HG03097 (cell line): ENCODE measurements around the gene WFDC5.
"Not testable (repeated sequence)": the region's sequence is repeated elsewhere in the genome, so short reads cannot be mapped to it uniquely, and the experiment has no call there.

Experiments
- ATAC-seq: cut with Tn5 transposase; IDR thresholded peaks from one replicate; pipeline ENCODE4 v1.9.1; 2021; ENCODE audit not compliant: unreplicated experiment, low FRiP score

WFDC5 gene

GRCh38 chr20:45091366-45091765 lies 23.6 kb downstream of the WFDC5 start:
- no peak for ATAC-seq

- no peak for ATAC-seq
Measured at GRCh38 chr20:45090481-45090880, 24.5 kb downstream of the WFDC5 start.

- no peak for ATAC-seq
Measured at GRCh38 chr20:45088247-45088646, 26.7 kb downstream of the WFDC5 start.

DNA sequence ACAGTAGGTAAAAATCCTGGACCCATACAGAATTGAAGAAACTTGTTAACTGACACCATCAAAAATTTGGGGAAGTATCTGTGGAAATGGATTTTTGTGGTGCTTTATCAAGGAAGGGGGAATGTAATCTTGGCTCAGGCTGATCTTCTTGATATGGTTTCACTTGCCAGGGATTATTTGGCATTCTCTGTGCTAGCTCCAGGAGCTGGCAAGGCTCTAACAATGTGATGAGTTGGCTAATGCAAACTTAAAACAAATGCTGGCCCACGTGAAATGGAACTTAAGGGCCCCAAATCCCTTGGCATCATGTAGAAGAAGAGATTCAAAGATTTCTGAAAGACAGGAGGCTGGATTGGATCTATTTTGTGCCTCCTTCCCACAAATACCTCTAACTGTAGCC lies 27.2 kb downstream of the WFDC5 start:
- no peak for ATAC-seq

- ATAC-seq = no peak
Measured at GRCh38 chr20:45087097-45087790, 27.7 kb downstream of the WFDC5 start.

GRCh38 chr20:45085867-45086266 lies 29.1 kb downstream of the WFDC5 start:
- no peak for ATAC-seq

DNA sequence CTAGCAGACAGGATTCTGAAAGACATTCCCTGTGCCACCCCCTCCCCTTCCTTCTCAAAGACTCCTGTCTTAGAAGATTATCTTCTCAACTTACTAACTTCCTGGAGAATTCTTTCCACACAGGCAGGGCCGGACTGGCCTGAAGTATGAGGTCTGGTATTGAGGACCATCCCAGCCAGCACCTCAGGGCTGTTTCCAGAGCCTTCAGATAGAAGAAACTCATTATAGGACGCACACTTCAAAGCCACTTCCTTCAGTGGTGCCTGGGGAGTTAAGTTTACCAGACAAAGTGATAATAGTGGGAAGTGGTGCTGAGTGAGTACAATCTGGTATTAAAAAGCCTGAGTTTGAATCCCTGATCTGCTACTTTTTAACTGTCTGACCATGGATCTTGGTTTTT lies 29.7 kb downstream of the WFDC5 start:
- ATAC-seq = no peak

DNA sequence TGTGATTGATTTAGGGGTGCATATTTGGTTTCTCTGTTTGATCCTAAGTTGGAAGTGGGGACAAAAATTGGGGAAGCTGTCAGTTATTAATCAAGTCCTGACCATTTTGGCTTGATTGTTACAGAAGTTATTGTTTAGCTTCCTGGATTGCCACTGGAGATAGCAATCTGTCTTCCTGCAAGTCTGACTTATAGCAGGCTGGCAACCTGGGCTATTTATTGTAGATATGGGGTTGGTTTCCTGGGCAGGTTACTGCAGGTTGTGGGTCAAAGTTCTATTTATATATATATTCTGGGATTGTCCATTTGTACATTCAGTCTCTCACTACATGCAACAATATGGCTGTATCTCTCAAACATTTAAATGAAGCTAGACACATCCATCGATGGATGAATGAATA lies 31.8 kb downstream of the WFDC5 start:
- ATAC-seq = no peak

GRCh38 chr20:45082468-45082867 lies 32.5 kb downstream of the WFDC5 start:
- no peak for ATAC-seq

GRCh38 chr20:45080867-45081624 lies 33.9 kb downstream of the WFDC5 start:
- ATAC-seq = no peak

- ATAC-seq = no peak
Measured at GRCh38 chr20:45077559-45077958, 37.4 kb downstream of the WFDC5 start.

GRCh38 chr20:45073221-45073620 lies 41.8 kb downstream of the WFDC5 start:
- ATAC-seq = no peak

- no peak for ATAC-seq
Measured at GRCh38 chr20:45072066-45072465, 42.9 kb downstream of the WFDC5 start.

DNA sequence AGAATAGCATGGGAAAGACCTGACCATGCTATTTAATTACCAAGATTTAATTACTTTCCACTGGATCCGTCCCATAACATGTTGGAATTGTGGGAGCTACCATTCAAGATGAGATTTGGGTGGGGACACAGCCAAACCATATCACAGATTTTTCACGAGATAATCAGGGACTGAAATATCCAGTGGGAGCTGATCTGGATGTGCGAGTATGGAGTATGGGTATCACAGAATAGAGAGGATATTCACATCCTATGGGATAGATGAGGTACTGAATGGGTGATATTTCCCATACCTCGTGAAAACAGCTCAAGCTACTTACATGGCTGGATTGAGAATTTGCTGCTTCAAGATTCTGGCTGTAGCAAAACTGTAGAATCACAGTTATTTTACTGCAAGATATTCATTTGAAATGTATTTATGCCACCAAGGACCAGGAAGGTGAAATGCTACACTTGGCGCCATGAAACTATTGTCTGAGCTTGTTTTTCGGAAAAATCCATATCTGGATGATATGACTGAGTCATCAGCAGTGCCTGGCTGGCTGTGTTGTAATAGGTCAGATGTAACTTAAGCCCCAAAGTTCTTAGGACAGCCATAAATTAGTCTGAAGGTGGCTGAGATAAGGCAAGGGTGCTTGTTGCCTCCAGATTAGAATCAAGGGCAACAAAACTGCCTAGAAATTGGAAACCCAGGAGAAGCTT lies 43.9 kb downstream of the WFDC5 start:
- no peak for ATAC-seq

DNA sequence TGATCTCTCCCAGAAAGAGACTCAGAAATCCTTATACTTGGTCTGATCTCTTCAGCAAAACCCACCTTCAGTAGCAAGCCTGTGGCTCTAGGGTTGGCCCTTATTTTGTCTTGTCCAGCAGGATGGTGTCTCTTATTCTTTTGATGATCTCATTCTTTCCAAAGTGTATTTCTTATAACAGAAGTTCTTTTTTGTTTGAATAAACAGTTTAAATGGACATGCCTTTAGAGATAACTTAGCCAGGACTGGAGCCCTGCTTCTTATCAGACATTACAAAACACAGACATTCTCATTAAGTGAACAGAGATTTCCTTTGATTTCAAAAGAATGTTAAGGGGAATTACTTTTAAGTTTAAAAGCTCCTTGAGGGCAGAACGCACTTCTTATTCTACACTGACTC lies 45.7 kb downstream of the WFDC5 start:
- no peak for ATAC-seq

DNA sequence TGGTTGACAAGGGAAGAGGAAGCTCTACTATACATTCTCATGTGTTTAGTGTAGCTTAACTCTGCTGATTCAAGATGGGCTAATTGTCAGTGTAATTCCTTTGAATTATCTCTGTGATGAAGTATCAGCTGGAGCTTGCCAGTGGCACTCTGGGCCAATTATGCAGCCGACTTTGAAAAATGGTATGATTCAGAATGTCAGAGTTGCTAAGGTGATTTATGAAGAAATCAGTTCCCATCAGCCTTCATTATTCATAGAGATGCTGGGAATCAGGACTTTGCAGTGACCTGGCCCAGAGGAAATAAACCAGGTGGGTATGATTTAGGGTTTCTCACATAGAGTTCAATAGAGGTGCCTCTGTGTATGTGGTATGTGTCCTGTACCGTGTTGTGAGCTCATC lies 47.4 kb downstream of the WFDC5 start:
- ATAC-seq = no peak

GRCh38 chr20:45067087-45067486 lies 47.9 kb downstream of the WFDC5 start:
- no peak for ATAC-seq

- no peak for ATAC-seq
Measured at GRCh38 chr20:45066372-45066771, 48.6 kb downstream of the WFDC5 start.

DNA sequence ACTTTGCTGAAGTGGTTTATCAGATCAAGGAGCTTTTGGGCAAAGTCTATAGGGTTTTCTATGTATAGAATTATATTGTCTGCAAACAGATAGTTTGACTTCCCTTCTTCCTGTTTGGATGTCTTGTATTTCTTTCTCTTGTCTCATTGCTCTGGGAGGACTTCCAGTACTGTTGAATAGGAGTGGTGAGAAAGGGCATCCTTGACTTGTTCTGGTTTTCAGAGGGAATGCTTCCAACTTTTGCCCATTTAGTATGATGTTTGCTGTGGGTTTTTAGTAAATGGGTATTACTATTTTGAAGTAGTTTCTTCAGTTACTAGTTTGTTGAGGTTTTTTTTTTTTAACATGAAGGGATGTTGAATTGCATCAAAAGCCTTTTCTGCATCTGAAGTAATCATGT lies 50.2 kb downstream of the WFDC5 start:
- no peak for ATAC-seq

GRCh38 chr20:45063107-45063506 lies 51.9 kb downstream of the WFDC5 start:
- not testable (repeated sequence) for ATAC-seq

- ATAC-seq = no peak
Measured at GRCh38 chr20:45061244-45061643, 53.7 kb downstream of the WFDC5 start.

DNA sequence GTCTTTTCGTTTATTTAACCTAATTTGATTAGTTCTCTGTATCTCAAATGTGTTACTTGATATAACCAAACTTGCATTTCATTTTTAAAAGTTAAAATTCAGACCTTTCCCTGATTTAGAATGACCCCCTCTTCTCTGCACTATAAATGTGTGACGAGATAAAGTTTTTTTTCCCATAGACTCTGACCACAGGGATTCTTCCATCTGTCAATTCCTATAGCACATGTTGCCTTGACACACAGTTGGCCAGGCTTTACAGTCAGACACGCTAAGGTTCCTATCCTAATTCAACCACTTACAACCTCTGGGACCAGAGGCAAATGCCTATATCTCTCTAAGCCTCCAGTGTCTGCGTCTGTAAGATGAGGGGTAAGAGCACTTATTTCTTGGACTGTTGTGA lies 54.7 kb downstream of the WFDC5 start:
- ATAC-seq = no peak
